GM12864 (cell line): ENCODE results near the gene TCF12.

Source experiments
- DNase-seq: peaks from one replicate; pipeline ENCODE4 v3.0.0-alpha.2; 2011; ENCODE audit warnings: low read depth
- H3K4me3 ChIP-seq: 2 replicates; pipeline ENCODE4 v1.5.1; 2011; ENCODE audit warnings: mild to moderate bottlenecking, low read depth, low read length, control low read depth
- TF ChIP-seq, protein P1 (sequence below): IDR thresholded peaks from 2 replicates; pipeline ENCODE4 v1.5.1; 2011; ENCODE audit warnings: low read depth, mild to moderate bottlenecking, moderate library complexity, low read length, control low read depth, inconsistent platforms; ENCODE audit errors: missing control alignments

The TCF12 gene

GRCh38 chr15:56963126-56963525 is 44.7 kb downstream of the TCF12 start:
- no peak overlapping the region for H3K4me3 ChIP-seq
- TF ChIP-seq, protein P1, sequence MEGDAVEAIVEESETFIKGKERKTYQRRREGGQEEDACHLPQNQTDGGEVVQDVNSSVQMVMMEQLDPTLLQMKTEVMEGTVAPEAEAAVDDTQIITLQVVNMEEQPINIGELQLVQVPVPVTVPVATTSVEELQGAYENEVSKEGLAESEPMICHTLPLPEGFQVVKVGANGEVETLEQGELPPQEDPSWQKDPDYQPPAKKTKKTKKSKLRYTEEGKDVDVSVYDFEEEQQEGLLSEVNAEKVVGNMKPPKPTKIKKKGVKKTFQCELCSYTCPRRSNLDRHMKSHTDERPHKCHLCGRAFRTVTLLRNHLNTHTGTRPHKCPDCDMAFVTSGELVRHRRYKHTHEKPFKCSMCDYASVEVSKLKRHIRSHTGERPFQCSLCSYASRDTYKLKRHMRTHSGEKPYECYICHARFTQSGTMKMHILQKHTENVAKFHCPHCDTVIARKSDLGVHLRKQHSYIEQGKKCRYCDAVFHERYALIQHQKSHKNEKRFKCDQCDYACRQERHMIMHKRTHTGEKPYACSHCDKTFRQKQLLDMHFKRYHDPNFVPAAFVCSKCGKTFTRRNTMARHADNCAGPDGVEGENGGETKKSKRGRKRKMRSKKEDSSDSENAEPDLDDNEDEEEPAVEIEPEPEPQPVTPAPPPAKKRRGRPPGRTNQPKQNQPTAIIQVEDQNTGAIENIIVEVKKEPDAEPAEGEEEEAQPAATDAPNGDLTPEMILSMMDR: no peak
- no peak for DNase-seq

- TF ChIP-seq, protein P1: no peak
- DNase-seq: no peak
- H3K4me3 ChIP-seq: no peak overlapping the region
These were observed 45.3 kb downstream of the TCF12 start for GRCh38 chr15:56963710-56964109.

DNA sequence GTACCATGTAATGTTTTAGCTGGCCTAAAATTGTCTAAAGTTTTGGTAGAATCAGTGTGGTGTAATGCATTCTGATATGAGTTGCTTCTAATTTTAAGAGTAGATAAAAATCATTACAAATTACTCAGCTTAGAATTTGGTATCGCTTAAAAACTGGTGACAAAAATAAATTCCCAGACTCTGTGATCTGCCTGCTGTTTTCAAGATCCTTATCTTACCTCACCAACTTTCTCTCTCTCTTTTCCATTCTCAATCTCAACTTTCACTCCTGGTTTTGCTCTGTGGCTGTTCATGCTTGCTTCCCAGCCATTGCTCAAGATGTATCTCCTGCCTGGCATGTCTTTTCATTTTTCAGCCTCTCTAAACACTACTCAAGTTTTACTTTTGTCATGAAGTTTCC is 45.7 kb downstream of the TCF12 start:
- no peak overlapping the region for H3K4me3 ChIP-seq
- TF ChIP-seq, protein P1: no peak
- DNase-seq: no peak

- DNase-seq: no peak
- TF ChIP-seq, protein P1: no peak
- H3K4me3 ChIP-seq: no peak overlapping the region
These were observed 47.0 kb downstream of the TCF12 start for GRCh38 chr15:56965231-56966013.

DNA sequence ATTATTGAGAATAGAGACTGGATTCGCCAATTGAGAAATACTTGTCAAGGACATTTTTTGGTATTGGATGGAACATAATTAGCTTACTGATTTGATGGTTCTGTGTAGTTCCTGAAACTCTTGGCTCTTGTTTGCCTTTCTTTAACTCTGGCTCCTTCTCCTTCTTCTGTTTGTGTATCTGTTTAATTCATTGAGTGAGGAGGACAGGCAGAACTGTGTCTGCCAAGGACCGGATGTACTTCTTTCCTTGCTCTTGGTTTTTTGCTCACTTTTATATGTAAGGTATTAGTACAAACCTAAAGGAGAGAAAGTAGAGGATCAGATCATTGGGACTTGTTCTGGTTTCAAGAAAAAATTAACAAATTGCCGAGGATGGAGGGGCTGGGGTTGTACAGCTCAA is 48.9 kb downstream of the TCF12 start:
- no peak overlapping the region for H3K4me3 ChIP-seq
- DNase-seq: no peak
- TF ChIP-seq, protein P1: no peak

GRCh38 chr15:56968256-56968655 is 49.8 kb downstream of the TCF12 start:
- TF ChIP-seq, protein P1: no peak
- H3K4me3 ChIP-seq: no peak overlapping the region
- DNase-seq: no peak

DNA sequence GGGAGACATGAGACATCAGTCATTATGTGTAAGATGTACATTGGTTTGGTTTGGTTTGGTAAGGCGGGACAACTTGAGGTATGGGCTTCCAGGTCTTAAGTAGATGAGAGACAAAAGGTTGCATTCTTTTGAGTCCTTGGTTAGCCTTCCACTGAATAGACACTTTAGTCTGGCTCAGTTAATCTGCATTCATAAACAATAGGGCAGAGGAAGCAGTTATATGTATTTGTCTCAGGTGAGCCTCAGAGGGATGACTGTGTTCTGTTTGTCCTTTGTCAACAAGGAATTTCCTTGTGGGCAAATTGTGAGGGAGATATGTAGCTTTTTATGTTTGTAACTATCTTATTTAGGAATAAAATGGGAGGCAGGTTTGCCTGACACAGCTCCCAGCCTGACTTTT is 50.4 kb downstream of the TCF12 start:
- no peak overlapping the region for H3K4me3 ChIP-seq
- TF ChIP-seq, protein P1: no peak
- DNase-seq: no peak
